ENCODE results near the gene TRIM15.

DNA sequence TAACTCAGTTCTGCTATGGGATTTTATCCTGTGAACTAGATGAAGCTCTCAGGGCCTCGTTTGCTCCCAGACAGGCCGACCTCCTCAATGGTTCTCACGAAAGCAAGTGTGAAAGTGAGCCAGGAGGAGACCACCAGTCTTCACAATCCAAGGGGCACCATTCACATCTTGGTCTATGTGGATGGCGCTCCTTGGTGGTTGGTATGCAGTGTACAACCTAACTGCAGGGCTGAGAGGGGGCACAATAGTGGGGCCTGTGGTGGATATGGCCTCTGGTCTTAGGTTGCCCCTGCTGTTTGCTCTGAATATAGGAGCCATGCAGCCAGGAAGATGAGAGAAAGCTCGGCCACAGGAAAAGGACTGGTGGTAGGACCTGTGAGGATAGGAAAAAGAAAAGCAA lies 25.2 kb downstream of the TRIM15 start:
- TF ChIP-seq CTCF (IDR thresholded peaks at IDR 0.05; ENCODE audit: low read depth, low read length) (no peak), POLR2A (IDR thresholded peaks at IDR 0.05; ENCODE audit: extremely low read depth, insufficient read length) (no peak), MYC (IDR thresholded peaks at IDR 0.05; ENCODE audit: low read depth, low read length) (no peak)
- TF ChIP-seq, protein P1, sequence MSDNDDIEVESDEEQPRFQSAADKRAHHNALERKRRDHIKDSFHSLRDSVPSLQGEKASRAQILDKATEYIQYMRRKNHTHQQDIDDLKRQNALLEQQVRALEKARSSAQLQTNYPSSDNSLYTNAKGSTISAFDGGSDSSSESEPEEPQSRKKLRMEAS (IDR thresholded peaks at IDR 0.05; ENCODE audit: low read depth, low read length) = no peak

Data from NB4 (cell line).